Skeletal muscle cell (primary cell): Measurements from ENCODE around the gene OR52K1.
"Not testable (repeated sequence)": the region's sequence is repeated elsewhere in the genome, so short reads cannot be mapped to it uniquely, and the experiment has no call there.

Experiments used
- DNase-seq: peaks from one replicate; pipeline ENCODE4 v3.0.0-alpha.2; 2010; ENCODE audit warnings: low read depth
- H3K4me3 ChIP-seq: 2 replicates; pipeline ENCODE4 v1.5.1; 2011; ENCODE audit warnings: low read depth, mild to moderate bottlenecking, control low read depth, low read length, moderate library complexity

OR52K1 gene

GRCh38 chr11:4484310-4484709, 1.9 kb downstream of the OR52K1 start:
- no peak for DNase-seq
- no peak overlapping the region for H3K4me3 ChIP-seq

- H3K4me3 ChIP-seq, DNase-seq: not testable (repeated sequence)
Measured at GRCh38 chr11:4491405-4491804, 9.0 kb downstream of the OR52K1 start.

- no peak overlapping the region for H3K4me3 ChIP-seq
- no peak for DNase-seq
Measured at GRCh38 chr11:4491878-4492606, 9.6 kb downstream of the OR52K1 start.

- H3K4me3 ChIP-seq = no peak overlapping the region
- no peak for DNase-seq
Measured at GRCh38 chr11:4493480-4493818, 11.0 kb downstream of the OR52K1 start.

- H3K4me3 ChIP-seq = no peak overlapping the region
- DNase-seq = no peak
Measured at GRCh38 chr11:4495487-4495886, 13.0 kb downstream of the OR52K1 start.

- no peak for DNase-seq
- no peak overlapping the region for H3K4me3 ChIP-seq
Measured at GRCh38 chr11:4495986-4496385, 13.5 kb downstream of the OR52K1 start.

- H3K4me3 ChIP-seq = no peak overlapping the region
- no peak for DNase-seq
Measured at GRCh38 chr11:4496557-4497248, 14.3 kb downstream of the OR52K1 start.

GRCh38 chr11:4508886-4509285, 26.4 kb downstream of the OR52K1 start:
- no peak overlapping the region for H3K4me3 ChIP-seq
- DNase-seq = no peak

- DNase-seq = no peak
Measured at GRCh38 chr11:4511282-4512245, 29.1 kb downstream of the OR52K1 start.

GRCh38 chr11:4514196-4514595, 31.8 kb downstream of the OR52K1 start:
- no peak overlapping the region for H3K4me3 ChIP-seq
- DNase-seq = no peak

More at GRCh38 chr11:4511282-4512245, 29.1 kb downstream of the OR52K1 start:
- no peak overlapping the region for H3K4me3 ChIP-seq

GRCh38 chr11:4522339-4522738, 39.9 kb downstream of the OR52K1 start:
- no peak for DNase-seq
- no peak overlapping the region for H3K4me3 ChIP-seq

- no peak overlapping the region for H3K4me3 ChIP-seq
- DNase-seq = no peak
Measured at GRCh38 chr11:4522752-4523151, 40.3 kb downstream of the OR52K1 start.

GRCh38 chr11:4523666-4524065, 41.2 kb downstream of the OR52K1 start:
- H3K4me3 ChIP-seq = no peak overlapping the region
- no peak for DNase-seq

- H3K4me3 ChIP-seq = no peak overlapping the region
- DNase-seq = no peak
Measured at GRCh38 chr11:4527926-4528325, 45.5 kb downstream of the OR52K1 start.

- not testable (repeated sequence) for H3K4me3 ChIP-seq
Measured at GRCh38 chr11:4531686-4532085, 49.2 kb downstream of the OR52K1 start.

GRCh38 chr11:4539603-4540219, 57.3 kb downstream of the OR52K1 start:
- no peak overlapping the region for H3K4me3 ChIP-seq
- DNase-seq = no peak

More at GRCh38 chr11:4531686-4532085, 49.2 kb downstream of the OR52K1 start:
- DNase-seq = not testable (repeated sequence)

- DNase-seq = no peak
- H3K4me3 ChIP-seq = no peak overlapping the region
Measured at GRCh38 chr11:4541071-4541470, 58.6 kb downstream of the OR52K1 start.
